A673 (cell line): Measurements from ENCODE around the gene SLC18A2.

Experiments used
- EZH2 ChIP-seq: fragments of 200-600 bp; sonication (generic); IDR thresholded peaks from 2 replicates; pipeline ENCODE4 v1.6.1; 2017; ENCODE audit warnings: borderline replicate concordance, low read depth, mild to moderate bottlenecking, mixed read lengths, antibody characterized with exemption, low read length; ENCODE audit not compliant: poor library complexity, severe bottlenecking
- TF ChIP-seq, protein P1 (sequence below): fragments of 300-800, 200-600 bp; sonication (generic); conservative IDR thresholded peaks from 2 replicates; pipeline ENCODE4 v1.5.1; 2017; ENCODE audit warnings: low read depth, mild to moderate bottlenecking, antibody characterized with exemption, low read length, moderate library complexity, mixed read lengths

GRCh38 chr10:117266812-117267211 lies 25.9 kb downstream of the SLC18A2 start:
- TF ChIP-seq, protein P1, sequence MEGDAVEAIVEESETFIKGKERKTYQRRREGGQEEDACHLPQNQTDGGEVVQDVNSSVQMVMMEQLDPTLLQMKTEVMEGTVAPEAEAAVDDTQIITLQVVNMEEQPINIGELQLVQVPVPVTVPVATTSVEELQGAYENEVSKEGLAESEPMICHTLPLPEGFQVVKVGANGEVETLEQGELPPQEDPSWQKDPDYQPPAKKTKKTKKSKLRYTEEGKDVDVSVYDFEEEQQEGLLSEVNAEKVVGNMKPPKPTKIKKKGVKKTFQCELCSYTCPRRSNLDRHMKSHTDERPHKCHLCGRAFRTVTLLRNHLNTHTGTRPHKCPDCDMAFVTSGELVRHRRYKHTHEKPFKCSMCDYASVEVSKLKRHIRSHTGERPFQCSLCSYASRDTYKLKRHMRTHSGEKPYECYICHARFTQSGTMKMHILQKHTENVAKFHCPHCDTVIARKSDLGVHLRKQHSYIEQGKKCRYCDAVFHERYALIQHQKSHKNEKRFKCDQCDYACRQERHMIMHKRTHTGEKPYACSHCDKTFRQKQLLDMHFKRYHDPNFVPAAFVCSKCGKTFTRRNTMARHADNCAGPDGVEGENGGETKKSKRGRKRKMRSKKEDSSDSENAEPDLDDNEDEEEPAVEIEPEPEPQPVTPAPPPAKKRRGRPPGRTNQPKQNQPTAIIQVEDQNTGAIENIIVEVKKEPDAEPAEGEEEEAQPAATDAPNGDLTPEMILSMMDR, result no peak
- TF ChIP-seq EZH2, result no peak
